ENCODE results near the gene NOVA2.

The NOVA2 gene

DNA sequence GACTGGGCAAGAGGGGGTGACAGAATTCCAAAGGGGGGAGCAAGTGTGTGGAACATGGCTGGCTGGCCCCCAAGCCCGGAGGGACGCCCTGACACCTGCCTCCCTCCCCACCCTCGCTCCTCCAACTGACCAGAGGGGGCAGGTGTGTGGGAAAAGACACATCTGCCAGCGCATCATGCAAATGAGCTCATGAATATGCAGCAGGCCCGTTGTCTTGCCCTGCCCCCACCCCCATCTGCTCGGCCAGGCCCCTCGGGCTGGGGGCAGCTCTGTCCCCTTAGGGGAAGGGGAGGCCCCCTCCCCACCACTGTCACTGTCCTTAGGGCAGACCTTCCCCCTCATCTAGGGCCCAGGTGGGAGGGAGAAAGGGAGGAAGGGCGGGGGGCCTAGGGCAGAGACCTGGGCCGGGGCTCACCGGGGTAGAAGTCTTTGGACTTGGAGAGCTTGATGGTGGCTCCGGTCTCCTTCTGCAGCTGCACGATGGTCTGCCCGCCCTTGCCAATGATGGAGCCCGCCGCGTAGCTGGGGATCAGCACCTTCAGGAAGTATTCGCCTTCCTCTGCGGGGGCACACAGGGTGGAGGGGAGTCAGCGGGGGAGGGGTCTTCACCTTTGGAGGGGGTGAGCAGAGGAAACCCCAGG is 12.9 kb downstream of the NOVA2 start:
- peaks cover 22% of the 10 kb centered on the region for H3K4me1 ChIP-seq (ENCODE audit: insufficient read depth, low read length)

GRCh38 chr19:45959517-45960025 is 14.1 kb downstream of the NOVA2 start:
- Histone ChIP-seq H3K36me3 (ENCODE audit: insufficient read depth, low read length) (no peaks in the 10 kb centered on the region; the same call in 1 of the 2 replicates), H3K9ac (ENCODE audit: low read depth, low read length) (no peak overlapping the region), H3K9me3 (ENCODE audit: control insufficient read depth, insufficient read depth, low read length) (no peaks in the 10 kb centered on the region), H3K4me1 (ENCODE audit: insufficient read depth, low read length) (peaks cover 28% of the 10 kb centered on the region)

More for the DNA sequence above, 12.9 kb downstream of the NOVA2 start:
- Histone ChIP-seq H3K9me3 (ENCODE audit: control insufficient read depth, insufficient read depth, low read length) (no peaks in the 10 kb centered on the region), H3K9ac (ENCODE audit: low read depth, low read length) (peak overlapping the region; percentile 63; the same call in 1 of the 2 replicates), H3K36me3 (ENCODE audit: insufficient read depth, low read length) (no peaks in the 10 kb centered on the region; the same call in 1 of the 2 replicates)

DNA sequence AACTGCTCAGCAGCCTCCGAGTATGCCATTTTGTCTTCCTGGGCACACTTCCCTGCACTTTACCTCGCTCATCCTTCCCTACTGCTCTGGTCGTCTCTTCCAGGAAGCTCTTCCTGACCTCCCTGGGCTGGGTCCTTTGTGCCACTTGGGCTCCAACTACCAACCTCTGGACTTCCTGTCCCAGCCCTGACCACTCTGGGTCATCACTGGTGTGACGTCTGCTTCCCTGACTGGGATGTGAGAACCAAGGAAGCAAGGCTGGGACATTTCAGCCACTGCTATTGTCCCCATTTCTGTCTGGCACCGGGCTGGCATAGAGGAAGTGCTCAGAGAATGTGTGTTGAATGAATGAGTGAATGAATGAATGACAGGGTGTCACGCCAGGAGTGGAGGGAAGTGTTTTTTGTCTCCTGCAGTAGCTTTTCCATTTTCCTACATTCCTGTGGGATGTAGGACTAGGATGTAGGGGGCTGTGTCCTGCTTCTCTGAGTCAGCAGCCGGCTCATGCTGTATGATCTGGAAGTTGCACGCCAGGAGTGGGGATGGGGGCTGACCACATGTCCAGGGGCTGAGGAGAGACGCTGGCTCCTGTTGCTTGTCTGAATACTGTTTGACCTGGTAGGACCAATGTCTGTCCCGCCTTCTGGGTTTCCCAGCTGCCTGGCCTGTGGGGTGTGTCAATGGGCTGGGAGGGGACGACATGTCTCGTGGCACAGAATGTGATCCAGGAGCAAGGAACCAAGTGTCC is 14.7 kb downstream of the NOVA2 start:
- Histone ChIP-seq H3K4me1 (ENCODE audit: insufficient read depth, low read length) (peaks cover 29% of the 10 kb centered on the region), H3K36me3 (ENCODE audit: insufficient read depth, low read length) (no peaks in the 10 kb centered on the region; the same call in 1 of the 2 replicates), H3K9ac (ENCODE audit: low read depth, low read length) (no peak overlapping the region), H3K9me3 (ENCODE audit: control insufficient read depth, insufficient read depth, low read length) (no peaks in the 10 kb centered on the region)

DNA sequence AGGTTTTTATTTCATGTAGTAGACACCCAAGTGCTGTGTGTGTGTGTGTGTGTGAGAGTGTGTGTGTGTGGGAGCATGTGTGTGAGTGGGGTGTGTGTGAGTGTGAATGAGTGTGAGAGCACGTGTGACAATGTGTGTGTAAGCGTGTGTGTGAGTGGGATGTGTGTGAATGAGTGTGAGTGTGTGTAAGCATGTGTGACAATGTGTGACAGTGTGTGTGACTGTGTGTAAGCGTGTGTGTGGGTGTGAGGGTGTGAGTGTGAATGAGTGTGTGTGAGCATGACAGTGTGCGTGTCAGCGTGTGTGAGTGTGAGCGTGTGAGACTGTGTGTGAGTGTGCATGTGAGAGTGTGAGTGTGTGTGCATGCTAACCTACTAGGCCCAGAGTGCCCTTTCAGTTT is 15.3 kb downstream of the NOVA2 start:
- H3K9ac ChIP-seq (ENCODE audit: low read depth, low read length) = no peak overlapping the region

GRCh38 chr19:45955905-45956608 is 17.6 kb downstream of the NOVA2 start:
- Histone ChIP-seq H3K4me1 (ENCODE audit: insufficient read depth, low read length) (peaks cover 32% of the 10 kb centered on the region), H3K9me3 (ENCODE audit: control insufficient read depth, insufficient read depth, low read length) (no peaks in the 10 kb centered on the region), H3K9ac (ENCODE audit: low read depth, low read length) (no peak overlapping the region), H3K36me3 (ENCODE audit: insufficient read depth, low read length) (no peaks in the 10 kb centered on the region; the same call in 1 of the 2 replicates)

More for the DNA sequence above, 15.3 kb downstream of the NOVA2 start:
- H3K36me3 ChIP-seq (ENCODE audit: insufficient read depth, low read length) = no peaks in the 10 kb centered on the region; the same call in 1 of the 2 replicates
- peaks cover 35% of the 10 kb centered on the region for H3K4me1 ChIP-seq (ENCODE audit: insufficient read depth, low read length)
- no peaks in the 10 kb centered on the region for H3K9me3 ChIP-seq (ENCODE audit: control insufficient read depth, insufficient read depth, low read length)

GRCh38 chr19:45954156-45954555 is 19.5 kb downstream of the NOVA2 start:
- Histone ChIP-seq H3K9ac (ENCODE audit: low read depth, low read length) (no peak overlapping the region), H3K9me3 (ENCODE audit: control insufficient read depth, insufficient read depth, low read length) (no peaks in the 10 kb centered on the region), H3K36me3 (ENCODE audit: insufficient read depth, low read length) (no peaks in the 10 kb centered on the region; the same call in 1 of the 2 replicates), H3K4me1 (ENCODE audit: insufficient read depth, low read length) (peaks cover 21% of the 10 kb centered on the region; the same call in 1 of the 2 replicates)

- H3K4me1 ChIP-seq (ENCODE audit: insufficient read depth, low read length) = peaks cover 20% of the 10 kb centered on the region; the same call in 1 of the 2 replicates
- no peaks in the 10 kb centered on the region for H3K9me3 ChIP-seq (ENCODE audit: control insufficient read depth, insufficient read depth, low read length)
- no peaks in the 10 kb centered on the region; the same call in 1 of the 2 replicates for H3K36me3 ChIP-seq (ENCODE audit: insufficient read depth, low read length)
- peak overlapping the region; percentile 55; the same call in 1 of the 2 replicates for H3K9ac ChIP-seq (ENCODE audit: low read depth, low read length)
These were observed 20.0 kb downstream of the NOVA2 start for GRCh38 chr19:45953676-45954075.

DNA sequence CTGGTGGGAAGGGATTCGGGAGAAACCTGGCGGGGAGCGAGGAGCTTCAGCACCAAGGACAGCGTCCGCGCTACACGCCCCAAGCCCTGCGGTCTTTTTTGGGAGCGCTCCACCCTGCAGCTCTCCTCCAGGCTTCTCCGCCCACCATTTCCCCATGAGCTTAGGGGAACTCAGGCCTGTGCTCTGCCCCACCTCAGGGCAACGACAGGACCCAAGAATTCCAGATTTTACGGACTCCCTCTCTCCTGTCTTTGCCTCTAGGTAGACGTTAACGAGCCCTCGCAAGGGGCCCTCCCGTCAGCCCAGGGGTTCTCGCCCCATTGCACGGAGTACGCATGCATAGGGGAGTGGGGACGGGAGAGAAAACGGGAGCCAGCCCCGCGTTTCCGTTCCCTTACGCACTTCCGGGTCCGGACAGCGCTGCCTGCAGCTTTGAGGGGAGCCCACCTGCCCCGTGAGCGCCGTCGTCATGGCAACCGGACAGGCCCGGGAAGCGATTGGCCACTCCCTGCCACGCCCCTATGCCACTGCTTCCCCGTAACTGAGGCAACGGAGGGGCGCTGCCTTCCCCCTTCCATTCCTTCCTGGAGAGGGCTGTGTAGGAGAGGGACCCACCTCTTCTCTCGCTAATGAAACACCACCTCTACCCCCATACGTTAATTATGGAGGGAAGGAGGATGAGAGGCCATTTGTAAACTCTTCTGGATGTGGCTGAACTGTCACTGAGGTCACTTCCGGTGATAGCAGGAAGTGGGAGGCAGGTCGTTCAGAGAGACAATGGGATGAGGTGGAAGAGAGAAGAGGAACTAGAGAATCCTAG is 20.8 kb downstream of the NOVA2 start:
- Histone ChIP-seq H3K9ac (ENCODE audit: low read depth, low read length) (peak overlapping the region; percentile 55; the same call in 1 of the 2 replicates), H3K4me1 (ENCODE audit: insufficient read depth, low read length) (peaks cover 20% of the 10 kb centered on the region; the same call in 1 of the 2 replicates), H3K9me3 (ENCODE audit: control insufficient read depth, insufficient read depth, low read length) (no peaks in the 10 kb centered on the region), H3K36me3 (ENCODE audit: insufficient read depth, low read length) (no peaks in the 10 kb centered on the region)

- H3K9me3 ChIP-seq (ENCODE audit: control insufficient read depth, insufficient read depth, low read length) = no peaks in the 10 kb centered on the region
- H3K36me3 ChIP-seq (ENCODE audit: insufficient read depth, low read length) = no peaks in the 10 kb centered on the region
- peaks cover 20% of the 10 kb centered on the region; the same call in 1 of the 2 replicates for H3K4me1 ChIP-seq (ENCODE audit: insufficient read depth, low read length)
- H3K9ac ChIP-seq (ENCODE audit: low read depth, low read length) = peak overlapping the region; percentile 55; the same call in 1 of the 2 replicates
These were observed 21.4 kb downstream of the NOVA2 start for GRCh38 chr19:45952341-45952685.

GRCh38 chr19:45947926-45948325 is 25.7 kb downstream of the NOVA2 start:
- no peaks in the 10 kb centered on the region for H3K9me3 ChIP-seq (ENCODE audit: control insufficient read depth, insufficient read depth, low read length)
- no peaks in the 10 kb centered on the region for H3K36me3 ChIP-seq (ENCODE audit: insufficient read depth, low read length)
- no peaks in the 10 kb centered on the region for H3K4me1 ChIP-seq (ENCODE audit: insufficient read depth, low read length)
- no peak overlapping the region for H3K9ac ChIP-seq (ENCODE audit: low read depth, low read length)

GRCh38 chr19:45940515-45940805 is 33.2 kb downstream of the NOVA2 start:
- Histone ChIP-seq H3K9me3 (ENCODE audit: control insufficient read depth, insufficient read depth, low read length) (no peaks in the 10 kb centered on the region), H3K9ac (ENCODE audit: low read depth, low read length) (no peak overlapping the region), H3K36me3 (ENCODE audit: insufficient read depth, low read length) (no peaks in the 10 kb centered on the region), H3K4me1 (ENCODE audit: insufficient read depth, low read length) (no peaks in the 10 kb centered on the region)

GRCh38 chr19:45939792-45940514 is 33.7 kb downstream of the NOVA2 start:
- H3K36me3 ChIP-seq (ENCODE audit: insufficient read depth, low read length) = no peaks in the 10 kb centered on the region
- no peaks in the 10 kb centered on the region for H3K9me3 ChIP-seq (ENCODE audit: control insufficient read depth, insufficient read depth, low read length)
- H3K9ac ChIP-seq (ENCODE audit: low read depth, low read length) = no peak overlapping the region
- no peaks in the 10 kb centered on the region for H3K4me1 ChIP-seq (ENCODE audit: insufficient read depth, low read length)

GRCh38 chr19:45938733-45939319 is 34.8 kb downstream of the NOVA2 start:
- H3K36me3 ChIP-seq (ENCODE audit: insufficient read depth, low read length) = no peaks in the 10 kb centered on the region
- no peak overlapping the region for H3K9ac ChIP-seq (ENCODE audit: low read depth, low read length)
- H3K4me1 ChIP-seq (ENCODE audit: insufficient read depth, low read length) = no peaks in the 10 kb centered on the region
- no peaks in the 10 kb centered on the region for H3K9me3 ChIP-seq (ENCODE audit: control insufficient read depth, insufficient read depth, low read length)
